K562 (cell line): ENCODE results near the gene GPATCH3. TPM values are rescaled to one million over a fixed set of nuclear protein-coding genes. Genes with fewer than 3 reads are reported as not detected.
A peak's percentile ranks its signal among the peaks of the same experiment; 100 is the strongest.

Source experiments
- MEIS2 ChIP-seq: fragments of 450-650 bp; IDR thresholded peaks from 2 replicates; pipeline ENCODE4 v1.6.1; 2014; ENCODE audit warnings: mild to moderate bottlenecking; ENCODE audit not compliant: partially characterized antibody
- NR1H2 ChIP-seq: sonication (generic); formaldehyde crosslinking; IDR thresholded peaks from 2 replicates; pipeline ENCODE4 v1.4.0; 2020; ENCODE audit warnings: mild to moderate bottlenecking, missing genetic modification reagents
- NR2C1 ChIP-seq, 2 experiments: fragments of 450-650 bp; IDR thresholded peaks; 2 replicates each; pipeline ENCODE4 v1.6.1; 2017; ENCODE audit warnings: mild to moderate bottlenecking in 2 of 2, antibody characterized with exemption in 1 of 2, inconsistent platforms in 1 of 2, missing compliant biosample characterization in 1 of 2, missing genetic modification characterization in 1 of 2
- SAP30 ChIP-seq: fragments of 200-600 bp; sonication (generic); IDR thresholded peaks from 2 replicates; pipeline ENCODE4 v1.6.1; 2012; ENCODE audit warnings: borderline replicate concordance, low read depth, mild to moderate bottlenecking, moderate library complexity, low read length, control low read depth, inconsistent platforms; ENCODE audit not compliant: insufficient read depth, poor library complexity, severe bottlenecking
- SMARCA4 ChIP-seq: fragments of 450-650 bp; IDR thresholded peaks from 2 replicates; pipeline ENCODE4 v1.6.1; 2016
- ZNF282 ChIP-seq: sonication (generic); formaldehyde crosslinking; IDR thresholded peaks from 2 replicates; pipeline ENCODE4 v1.8.1; 2023; ENCODE audit warnings: missing genetic modification reagents
- polyA plus RNA-seq, 8 experiments: library from polyadenylated mRNA; depleted of rRNA in 4 of 8; stranded (reverse) in 5 of 8; unstranded in 3 of 8; fragments of >200 nt; fragmentation: Nextera tagmentation in 2 of 8; fragmentation: Illumina TruSeq in 1 of 8; extraction: Ambion mirVana in 2 of 8; extraction: Trizol in 1 of 8; gene quantifications; 2 replicates each; pipeline versions ENCODE4 v1.2.1 to v1.2.3, GENCODE V29; 2011 to 2014; ENCODE audit warnings: inconsistent platforms in 1 of 8, missing spikeins in 1 of 8
- total RNA-seq, 7 experiments: library from RNA; depleted of rRNA in 6 of 7; stranded (reverse); fragments of >200 nt in 6 of 7; fragmentation: Illumina TruSeq in 2 of 7; extraction: Trizol in 2 of 7; gene quantifications; 2 replicates each; pipeline versions ENCODE4 v1.2.1 to v1.2.3, GENCODE V29; 2011 to 2021; ENCODE audit warnings: low replicate concordance in 1 of 7
- TF ChIP-seq, protein P1 (sequence below), 2 experiments: IDR thresholded peaks; 2 replicates each; pipeline ENCODE4 v1.6.1; 2012; ENCODE audit warnings: improper control_type of control experiment in 2 of 2, low read depth in 2 of 2, low read length in 2 of 2, borderline replicate concordance in 1 of 2
- TF ChIP-seq, protein P2 (sequence below): fragments of 200-600 bp; sonication (generic); IDR thresholded peaks from one replicate; pipeline ENCODE4 v1.6.1; 2012; ENCODE audit warnings: mild to moderate bottlenecking, low read depth, low read length, inconsistent platforms
- TF ChIP-seq, protein P3 (sequence below), 2 experiments: fragments of 450-650 bp in 1 of 2; IDR thresholded peaks; 2 replicates each; pipeline ENCODE4 v1.6.1; 2011 to 2017; ENCODE audit warnings: low read depth in 2 of 2, antibody characterized with exemption in 1 of 2, borderline replicate concordance in 1 of 2, low read length in 1 of 2, mild to moderate bottlenecking in 1 of 2, mixed read lengths in 1 of 2; ENCODE audit not compliant: control insufficient read depth in 1 of 2

GPATCH3 gene
- total and polyA plus RNA-seq, 9 of the 15 experiments (the other 6 are each of a cell fraction or from before 2014, with no cell fraction given) = 1.6 to 23.0 (median 13.3) TPM

DNA sequence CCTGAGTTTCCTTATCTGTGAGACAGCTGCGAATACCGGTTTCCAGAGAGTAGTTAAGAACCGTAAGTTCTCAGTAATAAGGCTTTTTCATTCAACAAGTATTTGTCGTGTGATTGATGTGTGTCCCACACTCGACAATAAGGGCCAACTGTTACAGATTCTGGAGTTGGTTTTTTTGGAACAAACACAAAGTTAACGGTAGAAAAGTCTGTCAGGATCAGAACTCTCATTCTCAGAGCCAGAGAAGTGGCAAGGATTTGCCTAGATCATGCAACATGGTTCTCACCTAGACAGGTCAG, 22.1 kb upstream of the GPATCH3 start (continued):
- TF ChIP-seq, protein P1, sequence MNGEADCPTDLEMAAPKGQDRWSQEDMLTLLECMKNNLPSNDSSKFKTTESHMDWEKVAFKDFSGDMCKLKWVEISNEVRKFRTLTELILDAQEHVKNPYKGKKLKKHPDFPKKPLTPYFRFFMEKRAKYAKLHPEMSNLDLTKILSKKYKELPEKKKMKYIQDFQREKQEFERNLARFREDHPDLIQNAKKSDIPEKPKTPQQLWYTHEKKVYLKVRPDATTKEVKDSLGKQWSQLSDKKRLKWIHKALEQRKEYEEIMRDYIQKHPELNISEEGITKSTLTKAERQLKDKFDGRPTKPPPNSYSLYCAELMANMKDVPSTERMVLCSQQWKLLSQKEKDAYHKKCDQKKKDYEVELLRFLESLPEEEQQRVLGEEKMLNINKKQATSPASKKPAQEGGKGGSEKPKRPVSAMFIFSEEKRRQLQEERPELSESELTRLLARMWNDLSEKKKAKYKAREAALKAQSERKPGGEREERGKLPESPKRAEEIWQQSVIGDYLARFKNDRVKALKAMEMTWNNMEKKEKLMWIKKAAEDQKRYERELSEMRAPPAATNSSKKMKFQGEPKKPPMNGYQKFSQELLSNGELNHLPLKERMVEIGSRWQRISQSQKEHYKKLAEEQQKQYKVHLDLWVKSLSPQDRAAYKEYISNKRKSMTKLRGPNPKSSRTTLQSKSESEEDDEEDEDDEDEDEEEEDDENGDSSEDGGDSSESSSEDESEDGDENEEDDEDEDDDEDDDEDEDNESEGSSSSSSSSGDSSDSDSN (IDR thresholded peaks at IDR 0.05; ENCODE audit: borderline replicate concordance in 1 of 2, low read depth in 2 of 2, low read length in 2 of 2) = no peak
- TF ChIP-seq MEIS2 = peak; percentile 37
- TF ChIP-seq, protein P2, sequence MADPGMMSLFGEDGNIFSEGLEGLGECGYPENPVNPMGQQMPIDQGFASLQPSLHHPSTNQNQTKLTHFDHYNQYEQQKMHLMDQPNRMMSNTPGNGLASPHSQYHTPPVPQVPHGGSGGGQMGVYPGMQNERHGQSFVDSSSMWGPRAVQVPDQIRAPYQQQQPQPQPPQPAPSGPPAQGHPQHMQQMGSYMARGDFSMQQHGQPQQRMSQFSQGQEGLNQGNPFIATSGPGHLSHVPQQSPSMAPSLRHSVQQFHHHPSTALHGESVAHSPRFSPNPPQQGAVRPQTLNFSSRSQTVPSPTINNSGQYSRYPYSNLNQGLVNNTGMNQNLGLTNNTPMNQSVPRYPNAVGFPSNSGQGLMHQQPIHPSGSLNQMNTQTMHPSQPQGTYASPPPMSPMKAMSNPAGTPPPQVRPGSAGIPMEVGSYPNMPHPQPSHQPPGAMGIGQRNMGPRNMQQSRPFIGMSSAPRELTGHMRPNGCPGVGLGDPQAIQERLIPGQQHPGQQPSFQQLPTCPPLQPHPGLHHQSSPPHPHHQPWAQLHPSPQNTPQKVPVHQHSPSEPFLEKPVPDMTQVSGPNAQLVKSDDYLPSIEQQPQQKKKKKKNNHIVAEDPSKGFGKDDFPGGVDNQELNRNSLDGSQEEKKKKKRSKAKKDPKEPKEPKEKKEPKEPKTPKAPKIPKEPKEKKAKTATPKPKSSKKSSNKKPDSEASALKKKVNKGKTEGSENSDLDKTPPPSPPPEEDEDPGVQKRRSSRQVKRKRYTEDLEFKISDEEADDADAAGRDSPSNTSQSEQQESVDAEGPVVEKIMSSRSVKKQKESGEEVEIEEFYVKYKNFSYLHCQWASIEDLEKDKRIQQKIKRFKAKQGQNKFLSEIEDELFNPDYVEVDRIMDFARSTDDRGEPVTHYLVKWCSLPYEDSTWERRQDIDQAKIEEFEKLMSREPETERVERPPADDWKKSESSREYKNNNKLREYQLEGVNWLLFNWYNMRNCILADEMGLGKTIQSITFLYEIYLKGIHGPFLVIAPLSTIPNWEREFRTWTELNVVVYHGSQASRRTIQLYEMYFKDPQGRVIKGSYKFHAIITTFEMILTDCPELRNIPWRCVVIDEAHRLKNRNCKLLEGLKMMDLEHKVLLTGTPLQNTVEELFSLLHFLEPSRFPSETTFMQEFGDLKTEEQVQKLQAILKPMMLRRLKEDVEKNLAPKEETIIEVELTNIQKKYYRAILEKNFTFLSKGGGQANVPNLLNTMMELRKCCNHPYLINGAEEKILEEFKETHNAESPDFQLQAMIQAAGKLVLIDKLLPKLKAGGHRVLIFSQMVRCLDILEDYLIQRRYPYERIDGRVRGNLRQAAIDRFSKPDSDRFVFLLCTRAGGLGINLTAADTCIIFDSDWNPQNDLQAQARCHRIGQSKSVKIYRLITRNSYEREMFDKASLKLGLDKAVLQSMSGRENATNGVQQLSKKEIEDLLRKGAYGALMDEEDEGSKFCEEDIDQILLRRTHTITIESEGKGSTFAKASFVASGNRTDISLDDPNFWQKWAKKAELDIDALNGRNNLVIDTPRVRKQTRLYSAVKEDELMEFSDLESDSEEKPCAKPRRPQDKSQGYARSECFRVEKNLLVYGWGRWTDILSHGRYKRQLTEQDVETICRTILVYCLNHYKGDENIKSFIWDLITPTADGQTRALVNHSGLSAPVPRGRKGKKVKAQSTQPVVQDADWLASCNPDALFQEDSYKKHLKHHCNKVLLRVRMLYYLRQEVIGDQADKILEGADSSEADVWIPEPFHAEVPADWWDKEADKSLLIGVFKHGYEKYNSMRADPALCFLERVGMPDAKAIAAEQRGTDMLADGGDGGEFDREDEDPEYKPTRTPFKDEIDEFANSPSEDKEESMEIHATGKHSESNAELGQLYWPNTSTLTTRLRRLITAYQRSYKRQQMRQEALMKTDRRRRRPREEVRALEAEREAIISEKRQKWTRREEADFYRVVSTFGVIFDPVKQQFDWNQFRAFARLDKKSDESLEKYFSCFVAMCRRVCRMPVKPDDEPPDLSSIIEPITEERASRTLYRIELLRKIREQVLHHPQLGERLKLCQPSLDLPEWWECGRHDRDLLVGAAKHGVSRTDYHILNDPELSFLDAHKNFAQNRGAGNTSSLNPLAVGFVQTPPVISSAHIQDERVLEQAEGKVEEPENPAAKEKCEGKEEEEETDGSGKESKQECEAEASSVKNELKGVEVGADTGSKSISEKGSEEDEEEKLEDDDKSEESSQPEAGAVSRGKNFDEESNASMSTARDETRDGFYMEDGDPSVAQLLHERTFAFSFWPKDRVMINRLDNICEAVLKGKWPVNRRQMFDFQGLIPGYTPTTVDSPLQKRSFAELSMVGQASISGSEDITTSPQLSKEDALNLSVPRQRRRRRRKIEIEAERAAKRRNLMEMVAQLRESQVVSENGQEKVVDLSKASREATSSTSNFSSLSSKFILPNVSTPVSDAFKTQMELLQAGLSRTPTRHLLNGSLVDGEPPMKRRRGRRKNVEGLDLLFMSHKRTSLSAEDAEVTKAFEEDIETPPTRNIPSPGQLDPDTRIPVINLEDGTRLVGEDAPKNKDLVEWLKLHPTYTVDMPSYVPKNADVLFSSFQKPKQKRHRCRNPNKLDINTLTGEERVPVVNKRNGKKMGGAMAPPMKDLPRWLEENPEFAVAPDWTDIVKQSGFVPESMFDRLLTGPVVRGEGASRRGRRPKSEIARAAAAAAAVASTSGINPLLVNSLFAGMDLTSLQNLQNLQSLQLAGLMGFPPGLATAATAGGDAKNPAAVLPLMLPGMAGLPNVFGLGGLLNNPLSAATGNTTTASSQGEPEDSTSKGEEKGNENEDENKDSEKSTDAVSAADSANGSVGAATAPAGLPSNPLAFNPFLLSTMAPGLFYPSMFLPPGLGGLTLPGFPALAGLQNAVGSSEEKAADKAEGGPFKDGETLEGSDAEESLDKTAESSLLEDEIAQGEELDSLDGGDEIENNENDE = no peak
- peak; percentile 12; the same call in 1 of the 2 replicates for TF ChIP-seq SMARCA4
- TF ChIP-seq ZNF282 (CRISPR knock-in tag) = 0 out of 2 replicates have a peak, but pooled peaks have one; percentile 10
- 0 out of 2 replicates have a peak, but pooled peaks have one; percentile 5 for TF ChIP-seq NR2C1 (IDR thresholded peaks at IDR 0.05)
- no peak for TF ChIP-seq NR2C1 (tag; IDR thresholded peaks at IDR 0.05)
- TF ChIP-seq SAP30 = no peak
- TF ChIP-seq, protein P3, sequence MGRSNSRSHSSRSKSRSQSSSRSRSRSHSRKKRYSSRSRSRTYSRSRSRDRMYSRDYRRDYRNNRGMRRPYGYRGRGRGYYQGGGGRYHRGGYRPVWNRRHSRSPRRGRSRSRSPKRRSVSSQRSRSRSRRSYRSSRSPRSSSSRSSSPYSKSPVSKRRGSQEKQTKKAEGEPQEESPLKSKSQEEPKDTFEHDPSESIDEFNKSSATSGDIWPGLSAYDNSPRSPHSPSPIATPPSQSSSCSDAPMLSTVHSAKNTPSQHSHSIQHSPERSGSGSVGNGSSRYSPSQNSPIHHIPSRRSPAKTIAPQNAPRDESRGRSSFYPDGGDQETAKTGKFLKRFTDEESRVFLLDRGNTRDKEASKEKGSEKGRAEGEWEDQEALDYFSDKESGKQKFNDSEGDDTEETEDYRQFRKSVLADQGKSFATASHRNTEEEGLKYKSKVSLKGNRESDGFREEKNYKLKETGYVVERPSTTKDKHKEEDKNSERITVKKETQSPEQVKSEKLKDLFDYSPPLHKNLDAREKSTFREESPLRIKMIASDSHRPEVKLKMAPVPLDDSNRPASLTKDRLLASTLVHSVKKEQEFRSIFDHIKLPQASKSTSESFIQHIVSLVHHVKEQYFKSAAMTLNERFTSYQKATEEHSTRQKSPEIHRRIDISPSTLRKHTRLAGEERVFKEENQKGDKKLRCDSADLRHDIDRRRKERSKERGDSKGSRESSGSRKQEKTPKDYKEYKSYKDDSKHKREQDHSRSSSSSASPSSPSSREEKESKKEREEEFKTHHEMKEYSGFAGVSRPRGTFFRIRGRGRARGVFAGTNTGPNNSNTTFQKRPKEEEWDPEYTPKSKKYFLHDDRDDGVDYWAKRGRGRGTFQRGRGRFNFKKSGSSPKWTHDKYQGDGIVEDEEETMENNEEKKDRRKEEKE (IDR thresholded peaks at IDR 0.05; ENCODE audit: borderline replicate concordance in 1 of 2, control insufficient read depth in 1 of 2, low read depth in 2 of 2, low read length in 1 of 2) = no peak
- TF ChIP-seq NR1H2 (CRISPR knock-in tag) = no peak
